ENCODE measurements around the gene KLHDC3. TPM values are rescaled to one million over a fixed set of nuclear protein-coding genes. Genes with fewer than 3 reads are reported as not detected.
A peak's percentile ranks its signal among the peaks of the same experiment; 100 is the strongest.

The KLHDC3 gene
- total RNA-seq, 1 donor from 2014 or later = 154 TPM

GRCh38 chr6:43021270-43022047 lies 7.4 kb downstream of the KLHDC3 start, which contains the start of gene RRP36:
RRP36 (plus strand) TSS chr6:43021623; CDS start chr6:43021655, 32 bp downstream.
- peak; percentile 76 for DNase-seq (ENCODE audit: low spot score)
- H3K9me3 Mint-ChIP-seq (ENCODE audit: unreplicated experiment) = no peaks in the 10 kb centered on the region
- peak within 1 kb of the TSS; percentile 97 for H3K27ac Mint-ChIP-seq (ENCODE audit: unreplicated experiment)
- TF ChIP-seq CTCF (IDR thresholded peaks at IDR 0.05; ENCODE audit: unreplicated experiment) = no peak
- peak within 1 kb of the TSS; percentile 99 for H3K4me3 Mint-ChIP-seq (ENCODE audit: unreplicated experiment)
- H3K4me1 Mint-ChIP-seq (ENCODE audit: unreplicated experiment) = peaks cover 44% of the 10 kb centered on the region
- peaks cover 29% of the 10 kb centered on the region for H3K36me3 Mint-ChIP-seq (ENCODE audit: low read depth, unreplicated experiment)
- peaks cover 14% of the 10 kb centered on the region for H3K27me3 Mint-ChIP-seq (ENCODE audit: unreplicated experiment)

GRCh38 chr6:43024436-43024835 lies 10.4 kb downstream of the KLHDC3 start:
- no peak for DNase-seq (ENCODE audit: low spot score)
- no peak for TF ChIP-seq CTCF (IDR thresholded peaks at IDR 0.05; ENCODE audit: unreplicated experiment)
- peaks cover 6% of the 10 kb centered on the region for H3K27me3 Mint-ChIP-seq (ENCODE audit: unreplicated experiment)
- peak overlapping the region; percentile 70 for H3K27ac Mint-ChIP-seq (ENCODE audit: unreplicated experiment)
- H3K36me3 Mint-ChIP-seq (ENCODE audit: low read depth, unreplicated experiment) = peaks cover 36% of the 10 kb centered on the region
- peak overlapping the region; percentile 29 for H3K4me3 Mint-ChIP-seq (ENCODE audit: unreplicated experiment)
- H3K9me3 Mint-ChIP-seq (ENCODE audit: unreplicated experiment) = no peaks in the 10 kb centered on the region
- peaks cover 16% of the 10 kb centered on the region for H3K4me1 Mint-ChIP-seq (ENCODE audit: unreplicated experiment)

GRCh38 chr6:43026365-43026764 lies 12.3 kb downstream of the KLHDC3 start:
- Mint-ChIP-seq H3K27ac (ENCODE audit: unreplicated experiment) (no peak overlapping the region), H3K27me3 (ENCODE audit: unreplicated experiment) (peaks cover 6% of the 10 kb centered on the region), H3K4me3 (ENCODE audit: unreplicated experiment) (peak overlapping the region; percentile 62), H3K9me3 (ENCODE audit: unreplicated experiment) (no peaks in the 10 kb centered on the region), H3K36me3 (ENCODE audit: low read depth, unreplicated experiment) (peaks cover 42% of the 10 kb centered on the region), H3K4me1 (ENCODE audit: unreplicated experiment) (peaks cover 9% of the 10 kb centered on the region)
- no peak for DNase-seq (ENCODE audit: low spot score)
- TF ChIP-seq CTCF (IDR thresholded peaks at IDR 0.05; ENCODE audit: unreplicated experiment) = no peak

- Mint-ChIP-seq H3K9me3 (ENCODE audit: unreplicated experiment) (no peaks in the 10 kb centered on the region), H3K4me1 (ENCODE audit: unreplicated experiment) (peaks cover under 1% of the 10 kb centered on the region), H3K27me3 (ENCODE audit: unreplicated experiment) (peaks cover 2% of the 10 kb centered on the region), H3K36me3 (ENCODE audit: low read depth, unreplicated experiment) (peaks cover 46% of the 10 kb centered on the region), H3K4me3 (ENCODE audit: unreplicated experiment) (no peak overlapping the region), H3K27ac (ENCODE audit: unreplicated experiment) (no peak overlapping the region)
- no peak for DNase-seq (ENCODE audit: low spot score)
- no peak for TF ChIP-seq CTCF (IDR thresholded peaks at IDR 0.05; ENCODE audit: unreplicated experiment)
Observed at GRCh38 chr6:43029120-43029519, 15.1 kb downstream of the KLHDC3 start.

GRCh38 chr6:43032326-43032725 lies 18.3 kb downstream of the KLHDC3 start:
- no peak for DNase-seq (ENCODE audit: low spot score)
- no peak for TF ChIP-seq CTCF (IDR thresholded peaks at IDR 0.05; ENCODE audit: unreplicated experiment)
- H3K4me3 Mint-ChIP-seq (ENCODE audit: unreplicated experiment) = no peak overlapping the region
- no peaks in the 10 kb centered on the region for H3K27me3 Mint-ChIP-seq (ENCODE audit: unreplicated experiment)
- H3K36me3 Mint-ChIP-seq (ENCODE audit: low read depth, unreplicated experiment) = peaks cover 34% of the 10 kb centered on the region
- no peak overlapping the region for H3K27ac Mint-ChIP-seq (ENCODE audit: unreplicated experiment)
- H3K4me1 Mint-ChIP-seq (ENCODE audit: unreplicated experiment) = no peaks in the 10 kb centered on the region
- no peaks in the 10 kb centered on the region for H3K9me3 Mint-ChIP-seq (ENCODE audit: unreplicated experiment)
